ENCODE results near the gene YY1.
A peak's percentile ranks its signal among the peaks of the same experiment; 100 is the strongest.

Gene YY1

DNA sequence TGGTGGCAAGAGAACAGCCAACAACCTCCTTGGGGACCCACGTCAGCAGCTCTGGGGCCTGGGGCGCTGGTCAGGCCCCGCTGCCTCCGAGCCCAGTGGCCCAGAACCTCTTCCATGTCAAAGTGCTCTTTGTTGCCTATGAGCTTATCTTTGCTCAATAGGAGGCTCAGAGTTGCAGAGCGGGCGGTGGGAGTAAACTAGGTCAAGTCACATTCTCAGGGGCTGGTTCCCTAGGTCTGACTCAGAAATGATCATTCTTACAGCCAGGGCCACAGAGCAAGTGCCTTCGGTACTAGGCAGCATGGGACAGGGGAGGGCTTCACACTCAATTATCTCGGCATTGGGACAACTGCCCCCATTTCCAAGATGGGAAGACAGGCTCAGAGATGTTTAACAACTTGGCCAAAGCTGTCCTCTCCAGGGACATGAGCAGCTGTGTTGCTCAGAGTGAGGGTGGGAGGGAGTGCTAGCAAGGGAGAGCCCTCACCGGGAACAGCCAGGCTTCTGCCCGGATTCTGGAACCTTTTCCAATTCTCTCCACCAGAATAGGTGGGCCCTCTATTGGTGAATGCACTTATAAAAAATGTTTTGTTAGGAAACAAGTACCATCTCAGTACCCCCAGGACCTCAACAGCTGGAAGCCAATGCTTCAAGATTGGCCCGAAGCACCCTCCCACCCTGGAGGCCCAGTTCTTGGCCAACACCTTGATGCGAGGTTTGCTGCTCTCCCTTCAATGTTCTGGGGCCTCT lies 55.4 kb downstream of the YY1 start:
- Histone ChIP-seq H3K27ac (ENCODE audit: extremely low read depth, low read depth, low read length) (no peak overlapping the region), H3K9me3 (ENCODE audit: control insufficient read depth, insufficient read depth, low read depth, low read length) (no peaks in the 10 kb centered on the region), H3K4me1 (ENCODE audit: control insufficient read depth, insufficient read depth, low read length) (no peaks in the 10 kb centered on the region), H3K4me3 (ENCODE audit: low read depth, low read length) (no peak overlapping the region), H3K36me3 (ENCODE audit: control insufficient read depth in 2 of 2, insufficient read depth in 1 of 2, low read length in 2 of 2) (peaks cover 0 to 27% of the 10 kb centered on the region in 2 experiments; a peak in 2 of 3 replicates)
- ChIA-PET CTCF (interaction anchor here (0.6 to 5.8 kb wide), 5 partner anchors 8 to 777 kb away, joined by 3 to 30 read pairs (median 4); no protein-coding TSS in a partner anchor), POLR2A (no interaction called here)
- TF ChIP-seq ZNF521 (tag by site-specific recombination; IDR thresholded peaks at IDR 0.05) (no peak), ZNF341 (tag by site-specific recombination; IDR thresholded peaks at IDR 0.05; ENCODE audit: low read depth) (0 out of 2 replicates have a peak, but pooled peaks have one; percentile 42), ZNF580 (tag by site-specific recombination; IDR thresholded peaks at IDR 0.05) (no peak), ZNF664 (tag by site-specific recombination; IDR thresholded peaks at IDR 0.05) (no peak)

DNA sequence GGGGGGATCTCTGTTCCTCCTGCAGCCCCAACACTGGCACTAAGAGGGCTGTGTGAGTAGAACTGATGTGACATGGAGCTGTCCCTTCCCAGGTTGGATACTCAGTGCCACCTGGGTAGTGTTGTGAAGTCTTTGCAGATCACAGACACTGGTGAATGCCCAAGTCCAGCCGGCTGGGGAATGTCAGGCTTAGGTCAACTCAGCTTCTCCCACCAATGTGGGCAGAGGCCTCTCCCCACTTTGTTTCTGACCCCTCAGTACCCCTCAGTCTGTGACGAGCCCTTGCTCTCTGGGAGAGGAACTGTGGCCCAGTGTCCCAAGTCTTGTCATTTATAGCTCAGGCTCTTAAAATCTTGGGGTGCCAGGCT lies 56.0 kb downstream of the YY1 start:
- H3K36me3 ChIP-seq (ENCODE audit: control insufficient read depth in 2 of 2, insufficient read depth in 1 of 2, low read length in 2 of 2): peaks cover 0 to 27% of the 10 kb centered on the region in 2 experiments; a peak in 2 of 3 replicates
- H3K4me3 ChIP-seq (ENCODE audit: low read depth, low read length): no peak overlapping the region
- H3K9me3 ChIP-seq (ENCODE audit: control insufficient read depth, insufficient read depth, low read depth, low read length): no peaks in the 10 kb centered on the region
- no peak for TF ChIP-seq ZIC2 (tag by site-specific recombination; IDR thresholded peaks at IDR 0.05)
- no peak for TF ChIP-seq ZNF513 (tag by site-specific recombination; IDR thresholded peaks at IDR 0.05)
- TF ChIP-seq ZNF138 (tag by site-specific recombination; IDR thresholded peaks at IDR 0.05; ENCODE audit: borderline replicate concordance): no peak
- TF ChIP-seq ZNF214 (tag by site-specific recombination; IDR thresholded peaks at IDR 0.05; ENCODE audit: borderline replicate concordance): no peak
- TF ChIP-seq ZBTB7A (tag by site-specific recombination; IDR thresholded peaks at IDR 0.05; ENCODE audit: low read depth): no peak
- no peak for TF ChIP-seq ZNF544 (tag by site-specific recombination; IDR thresholded peaks at IDR 0.05)
- TF ChIP-seq ZBTB11 (tag by site-specific recombination; conservative IDR thresholded peaks at IDR 0.05; ENCODE audit: low read depth): no peak
- no peak for TF ChIP-seq ZNF658 (tag by site-specific recombination; IDR thresholded peaks at IDR 0.05)
- TF ChIP-seq ZNF561 (tag by site-specific recombination; IDR thresholded peaks at IDR 0.05; ENCODE audit: borderline replicate concordance): no peak
- no peak for TF ChIP-seq GLIS1 (tag by site-specific recombination; IDR thresholded peaks at IDR 0.05)
- CTCF ChIA-PET: interaction anchor here (0.6 to 5.8 kb wide), 5 partner anchors 8 to 778 kb away, joined by 3 to 30 read pairs (median 4); no protein-coding TSS in a partner anchor
- POLR2A ChIA-PET: no interaction called here
- no peak overlapping the region for H3K27ac ChIP-seq (ENCODE audit: extremely low read depth, low read depth, low read length)
- H3K4me1 ChIP-seq (ENCODE audit: control insufficient read depth, insufficient read depth, low read length): no peaks in the 10 kb centered on the region

DNA sequence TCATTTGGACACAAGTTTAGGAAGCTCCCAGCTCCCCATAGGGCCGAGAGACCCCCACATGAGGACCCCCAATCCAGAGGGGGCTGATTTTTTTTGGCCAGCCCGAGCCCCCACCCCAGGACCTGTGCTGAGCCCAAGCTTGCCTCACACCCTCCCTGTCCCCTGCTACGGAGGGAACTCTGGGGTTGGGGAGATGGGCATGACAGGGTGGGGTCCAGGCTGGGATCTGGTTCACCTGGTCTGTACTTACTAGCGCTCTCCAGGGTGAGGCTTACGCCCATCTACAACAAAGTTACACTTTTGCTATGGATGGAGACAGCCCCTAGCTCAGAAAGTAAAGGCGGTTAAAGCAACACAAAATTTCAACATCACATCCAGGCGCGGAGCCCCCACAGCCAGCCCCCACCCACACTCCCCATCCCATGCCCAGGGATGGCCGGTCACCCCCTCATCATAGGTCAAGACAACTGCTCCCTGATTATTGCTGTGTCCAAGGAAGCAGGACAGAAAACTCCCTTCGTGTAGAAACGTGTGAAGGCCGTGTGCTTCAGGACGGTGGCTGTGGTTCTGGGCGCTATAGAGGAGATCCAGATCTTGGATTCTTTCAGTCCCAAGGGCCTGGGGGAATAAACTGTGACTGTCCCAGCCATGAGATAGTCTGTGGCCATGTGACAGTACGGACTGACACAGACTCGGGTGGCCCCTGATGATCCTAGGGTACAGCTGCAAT lies 56.6 kb downstream of the YY1 start:
- Histone ChIP-seq H3K9me3 (ENCODE audit: control insufficient read depth, insufficient read depth, low read depth, low read length) (no peaks in the 10 kb centered on the region), H3K27ac (ENCODE audit: extremely low read depth, low read depth, low read length) (no peak overlapping the region), H3K4me1 (ENCODE audit: control insufficient read depth, insufficient read depth, low read length) (no peaks in the 10 kb centered on the region), H3K4me3 (ENCODE audit: low read depth, low read length) (no peak overlapping the region), H3K36me3 (ENCODE audit: control insufficient read depth in 2 of 2, insufficient read depth in 1 of 2, low read length in 2 of 2) (peaks cover 0 to 27% of the 10 kb centered on the region in 2 experiments; a peak in 2 of 3 replicates)
- ChIA-PET CTCF (interaction anchor here (5.8 kb wide), 1 partner anchor 10 kb away, joined by 30 read pairs; no protein-coding TSS in a partner anchor), POLR2A (no interaction called here)
- TF ChIP-seq SP3 (tag by site-specific recombination; IDR thresholded peaks at IDR 0.05): no peak
- TF ChIP-seq KLF10 (tag by site-specific recombination; IDR thresholded peaks at IDR 0.05): no peak
- no peak for TF ChIP-seq OSR2 (tag by site-specific recombination; IDR thresholded peaks at IDR 0.05)
- TF ChIP-seq ZNF157 (tag by site-specific recombination; IDR thresholded peaks at IDR 0.05): no peak
- TF ChIP-seq ZNF473 (tag by site-specific recombination; IDR thresholded peaks at IDR 0.05): no peak
- no peak for TF ChIP-seq ZNF302 (tag by site-specific recombination; IDR thresholded peaks at IDR 0.05; ENCODE audit: low read depth)
- TF ChIP-seq ZNF560 (tag by site-specific recombination; IDR thresholded peaks at IDR 0.05; ENCODE audit: borderline replicate concordance): no peak
- TF ChIP-seq REST (tag by site-specific recombination; IDR thresholded peaks at IDR 0.05): no peak

Data from HEK293 (cell line).